HCT116 (cell line): Measurements from ENCODE around the gene MAOA.

Experiments used
- CEBPB ChIP-seq: IDR thresholded peaks from 2 replicates; pipeline ENCODE4 v1.6.1; 2012; ENCODE audit warnings: low read depth
- EGR1 ChIP-seq: IDR thresholded peaks from 2 replicates; pipeline ENCODE4 v1.6.1; 2012; ENCODE audit warnings: low read depth
- ELF1 ChIP-seq: IDR thresholded peaks from 2 replicates; pipeline ENCODE4 v1.6.1; 2012; ENCODE audit warnings: low read depth, borderline replicate concordance
- EZH2 ChIP-seq: fragments of 200-600 bp; sonication (generic); IDR thresholded peaks from 2 replicates; pipeline ENCODE4 v1.6.1; 2017; ENCODE audit warnings: antibody characterized with exemption, mixed run types
- POLR2A ChIP-seq: IDR thresholded peaks from 2 replicates; pipeline ENCODE4 v1.7.0; 2011; ENCODE audit warnings: borderline replicate concordance; ENCODE audit not compliant: insufficient read depth, insufficient read length; ENCODE audit errors: extremely low read depth
- POLR2AphosphoS5 ChIP-seq: IDR thresholded peaks from 2 replicates; pipeline ENCODE4 v1.6.1; 2011; ENCODE audit warnings: mild to moderate bottlenecking, low read depth, low read length, moderate library complexity
- RAD21 ChIP-seq: IDR thresholded peaks from 2 replicates; pipeline ENCODE4 v1.6.1; 2012; ENCODE audit warnings: low read depth, mild to moderate bottlenecking
- TF ChIP-seq, protein P1 (sequence below), 3 experiments: fragments of 200-600 bp in 1 of 3; sonication (generic) in 1 of 3; IDR thresholded peaks in 2 of 3; conservative IDR thresholded peaks in 1 of 3; 2 replicates each; pipeline ENCODE4 v1.5.1; 2012 to 2017; ENCODE audit warnings: low read depth in 2 of 3, low read length in 2 of 3, antibody characterized with exemption in 1 of 3, borderline replicate concordance in 1 of 3, control low read depth in 1 of 3, mild to moderate bottlenecking in 1 of 3, mixed read lengths in 1 of 3, mixed run types in 1 of 3, moderate library complexity in 1 of 3; ENCODE audit not compliant: insufficient read depth in 1 of 3
- TF ChIP-seq, protein P2 (sequence below): IDR thresholded peaks from 2 replicates; pipeline ENCODE4 v1.6.1; 2012

DNA sequence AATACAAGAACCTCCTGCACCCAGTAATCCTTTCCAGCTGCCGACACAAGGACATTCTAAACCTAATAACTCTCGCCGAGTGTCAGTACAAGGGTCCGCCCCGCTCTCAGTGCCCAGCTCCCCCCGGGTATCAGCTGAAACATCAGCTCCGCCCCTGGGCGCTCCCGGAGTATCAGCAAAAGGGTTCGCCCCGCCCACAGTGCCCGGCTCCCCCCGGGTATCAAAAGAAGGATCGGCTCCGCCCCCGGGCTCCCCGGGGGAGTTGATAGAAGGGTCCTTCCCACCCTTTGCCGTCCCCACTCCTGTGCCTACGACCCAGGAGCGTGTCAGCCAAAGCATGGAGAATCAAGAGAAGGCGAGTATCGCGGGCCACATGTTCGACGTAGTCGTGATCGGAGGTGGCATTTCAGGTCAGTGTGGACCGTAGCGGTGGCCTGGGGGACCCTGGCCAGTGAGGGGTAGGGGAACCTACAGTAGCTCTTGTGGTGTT is at the start of gene MAOA:
- TF ChIP-seq, protein P1, sequence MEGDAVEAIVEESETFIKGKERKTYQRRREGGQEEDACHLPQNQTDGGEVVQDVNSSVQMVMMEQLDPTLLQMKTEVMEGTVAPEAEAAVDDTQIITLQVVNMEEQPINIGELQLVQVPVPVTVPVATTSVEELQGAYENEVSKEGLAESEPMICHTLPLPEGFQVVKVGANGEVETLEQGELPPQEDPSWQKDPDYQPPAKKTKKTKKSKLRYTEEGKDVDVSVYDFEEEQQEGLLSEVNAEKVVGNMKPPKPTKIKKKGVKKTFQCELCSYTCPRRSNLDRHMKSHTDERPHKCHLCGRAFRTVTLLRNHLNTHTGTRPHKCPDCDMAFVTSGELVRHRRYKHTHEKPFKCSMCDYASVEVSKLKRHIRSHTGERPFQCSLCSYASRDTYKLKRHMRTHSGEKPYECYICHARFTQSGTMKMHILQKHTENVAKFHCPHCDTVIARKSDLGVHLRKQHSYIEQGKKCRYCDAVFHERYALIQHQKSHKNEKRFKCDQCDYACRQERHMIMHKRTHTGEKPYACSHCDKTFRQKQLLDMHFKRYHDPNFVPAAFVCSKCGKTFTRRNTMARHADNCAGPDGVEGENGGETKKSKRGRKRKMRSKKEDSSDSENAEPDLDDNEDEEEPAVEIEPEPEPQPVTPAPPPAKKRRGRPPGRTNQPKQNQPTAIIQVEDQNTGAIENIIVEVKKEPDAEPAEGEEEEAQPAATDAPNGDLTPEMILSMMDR (IDR thresholded peaks at IDR 0.05 in 2 of 3, conservative IDR thresholded peaks at IDR 0.05 in 1 of 3; ENCODE audit: borderline replicate concordance in 1 of 3, insufficient read depth in 1 of 3, low read depth in 2 of 3, low read length in 2 of 3): no peak
- TF ChIP-seq EZH2 (no peak), POLR2AphosphoS5 (no peak), RAD21 (no peak), POLR2A (no peak), ELF1 (no peak), CEBPB (no peak), EGR1 (no peak)
- TF ChIP-seq, protein P2, sequence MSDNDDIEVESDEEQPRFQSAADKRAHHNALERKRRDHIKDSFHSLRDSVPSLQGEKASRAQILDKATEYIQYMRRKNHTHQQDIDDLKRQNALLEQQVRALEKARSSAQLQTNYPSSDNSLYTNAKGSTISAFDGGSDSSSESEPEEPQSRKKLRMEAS: no peak
